DOHH2 (cell line): ENCODE measurements around the gene MUSTN1.

Experiments used
- H3F3A ChIP-seq: fragments of 200-600 bp; sonication (generic), shearing (Covaris generic); 2 replicates; pipeline ENCODE4 v1.6.0; 2016; ENCODE audit warnings: antibody characterized with exemption, mild to moderate bottlenecking; ENCODE audit not compliant: control insufficient read depth, insufficient read depth
- H3K27ac ChIP-seq: fragments of 200-600 bp; sonication (generic); 2 replicates; pipeline ENCODE4 v1.5.1; 2014; ENCODE audit warnings: low read depth, mild to moderate bottlenecking, low read length, moderate library complexity
- H3K27me3 ChIP-seq: fragments of 200-600 bp; sonication (generic); 2 replicates; pipeline ENCODE4 v1.6.1; 2014; ENCODE audit warnings: mild to moderate bottlenecking, low read length, mixed read lengths; ENCODE audit not compliant: control insufficient read depth
- H3K36me3 ChIP-seq: fragments of 200-600 bp; sonication (generic); 2 replicates; pipeline ENCODE4 v1.6.1; 2014; ENCODE audit warnings: mild to moderate bottlenecking, low read length, moderate library complexity, mixed read lengths; ENCODE audit not compliant: control insufficient read depth
- H3K4me1 ChIP-seq: fragments of 200-600 bp; sonication (generic); 2 replicates; pipeline ENCODE4 v1.6.1; 2014; ENCODE audit warnings: mild to moderate bottlenecking, low read length, mixed read lengths; ENCODE audit not compliant: control insufficient read depth
- H3K4me2 ChIP-seq: fragments of 200-600 bp; sonication (generic); 2 replicates; pipeline ENCODE4 v1.6.0; 2014; ENCODE audit warnings: mild to moderate bottlenecking, low read length, moderate library complexity
- H3K4me3 ChIP-seq: fragments of 200-600 bp; sonication (generic); 2 replicates; pipeline ENCODE4 v1.5.1; 2014; ENCODE audit warnings: mild to moderate bottlenecking, low read length, mixed read lengths
- H3K79me2 ChIP-seq: fragments of 200-600 bp; sonication (generic); 2 replicates; pipeline ENCODE4 v1.6.1; 2014; ENCODE audit warnings: mild to moderate bottlenecking, low read length, mixed read lengths; ENCODE audit not compliant: control insufficient read depth
- H3K9me2 ChIP-seq: fragments of 200-600 bp; sonication (generic); replicated peaks from 2 replicates; pipeline ENCODE4 v1.6.1; 2014; ENCODE audit warnings: mild to moderate bottlenecking, low read length, mixed read lengths; ENCODE audit not compliant: control insufficient read depth
- H3K9me3 ChIP-seq: fragments of 200-600 bp; sonication (generic); 2 replicates; pipeline ENCODE4 v1.6.1; 2014; ENCODE audit warnings: antibody characterized with exemption, low read length, mixed read lengths; ENCODE audit not compliant: control insufficient read depth, insufficient read depth
- H4K20me1 ChIP-seq: fragments of 200-600 bp; sonication (generic); 2 replicates; pipeline ENCODE4 v1.6.0; 2014; ENCODE audit warnings: low read depth, mild to moderate bottlenecking, antibody characterized with exemption, low read length, moderate library complexity; ENCODE audit not compliant: control insufficient read depth, insufficient read depth
- CTCF ChIP-seq: fragments of 200-600 bp; sonication (generic); IDR thresholded peaks from one replicate; pipeline ENCODE4 v1.5.1; 2014; ENCODE audit warnings: antibody characterized with exemption, mild to moderate bottlenecking, low read depth, low read length; ENCODE audit not compliant: poor library complexity, severe bottlenecking
- EZH2phosphoT487 ChIP-seq: fragments of 200-600 bp; sonication (generic); IDR thresholded peaks from 2 replicates; pipeline ENCODE4 v1.6.1; 2017; ENCODE audit warnings: borderline replicate concordance, mild to moderate bottlenecking, antibody characterized with exemption, low read length, moderate library complexity, mixed read lengths

The MUSTN1 gene

GRCh38 chr3:52847726-52848125, 12.9 kb upstream of the MUSTN1 start:
- Histone ChIP-seq H3K36me3 (peaks cover 9% of the 10 kb centered on the region), H3K4me1 (no peaks in the 10 kb centered on the region), H3K27me3 (no peaks in the 10 kb centered on the region), H3K79me2 (no peaks in the 10 kb centered on the region), H3K4me2 (no peak overlapping the region), H3K4me3 (no peak overlapping the region), H3K9me2 (no peaks in the 10 kb centered on the region), H4K20me1 (no peaks in the 10 kb centered on the region), H3K27ac (no peak overlapping the region), H3F3A (no peaks in the 10 kb centered on the region), H3K9me3 (no peaks in the 10 kb centered on the region)
- no peak for TF ChIP-seq CTCF

- no peak overlapping the region for H3K27ac ChIP-seq
- H3K36me3 ChIP-seq = peaks cover 9% of the 10 kb centered on the region
These were observed 12.4 kb upstream of the MUSTN1 start for GRCh38 chr3:52847241-52847640.

GRCh38 chr3:52846432-52846965, 11.7 kb upstream of the MUSTN1 start:
- Histone ChIP-seq H4K20me1 (no peaks in the 10 kb centered on the region), H3K27ac (no peak overlapping the region), H3K9me2 (no peaks in the 10 kb centered on the region), H3K79me2 (no peaks in the 10 kb centered on the region), H3K4me1 (no peaks in the 10 kb centered on the region), H3K4me2 (no peak overlapping the region), H3K9me3 (no peaks in the 10 kb centered on the region), H3K4me3 (no peak overlapping the region), H3K36me3 (peaks cover 3% of the 10 kb centered on the region), H3K27me3 (no peaks in the 10 kb centered on the region), H3F3A (no peaks in the 10 kb centered on the region)
- TF ChIP-seq CTCF = no peak
- no peak for TF ChIP-seq EZH2phosphoT487

More at GRCh38 chr3:52847241-52847640, 12.4 kb upstream of the MUSTN1 start:
- Histone ChIP-seq H3K9me2 (no peaks in the 10 kb centered on the region), H3K4me2 (no peak overlapping the region), H3K4me1 (no peaks in the 10 kb centered on the region), H4K20me1 (no peaks in the 10 kb centered on the region), H3F3A (no peaks in the 10 kb centered on the region), H3K27me3 (no peaks in the 10 kb centered on the region), H3K4me3 (no peak overlapping the region), H3K79me2 (no peaks in the 10 kb centered on the region), H3K9me3 (no peaks in the 10 kb centered on the region)
- TF ChIP-seq EZH2phosphoT487 (no peak), CTCF (no peak)
